AG04450 (cell line): ENCODE measurements around the gene OMD. TPM values are rescaled to one million over a fixed set of nuclear protein-coding genes. Genes with fewer than 3 reads are reported as not detected.

Source experiments
- CTCF ChIA-PET: fragments of 300-600, 350-600 bp; formaldehyde crosslinking; extraction: SDS; loops from one replicate; lab custom pipeline; 2022; ENCODE audit warnings: antibody characterized with exemption, inconsistent platforms; lab: Charles Lee
- POLR2A ChIA-PET: fragments of 350-600 bp; formaldehyde crosslinking; extraction: SDS; loops from one replicate; lab custom pipeline; 2021; ENCODE audit warnings: antibody characterized with exemption, inconsistent platforms; lab: Yijun Ruan, JAX
- DNase-seq: peaks from one replicate; pipeline ENCODE4 v3.0.0-alpha.2; 2011; ENCODE audit warnings: low read depth, low spot score
- H3K27ac ChIP-seq: one replicate; pipeline ENCODE4 v1.5.1; 2012; ENCODE audit warnings: low read depth, low read length, control low read depth
- H3K27me3 ChIP-seq: one replicate; pipeline ENCODE4 v1.6.0; 2012; ENCODE audit warnings: low read length; ENCODE audit not compliant: control insufficient read depth, insufficient read depth
- H3K4me3 ChIP-seq: 2 replicates; pipeline ENCODE4 v1.5.1; 2011; ENCODE audit warnings: mild to moderate bottlenecking, low read depth, low read length, control low read depth
- H3K9me3 ChIP-seq: 2 replicates; pipeline ENCODE4 v1.5.1; 2012; ENCODE audit warnings: low read length; ENCODE audit not compliant: control insufficient read depth, insufficient read depth
- polyA plus RNA-seq: library from polyadenylated mRNA; depleted of rRNA; stranded (reverse); fragments of >200 nt; gene quantifications from 2 replicates; pipeline ENCODE4 v1.2.3, GENCODE V29; 2011
- TF ChIP-seq, protein P1 (sequence below): IDR thresholded peaks from 2 replicates; pipeline ENCODE4 v1.5.1; 2011; ENCODE audit warnings: low read depth, low read length, control low read depth, inconsistent platforms

OMD gene
- polyA plus RNA-seq, 1 experiment: not detected

DNA sequence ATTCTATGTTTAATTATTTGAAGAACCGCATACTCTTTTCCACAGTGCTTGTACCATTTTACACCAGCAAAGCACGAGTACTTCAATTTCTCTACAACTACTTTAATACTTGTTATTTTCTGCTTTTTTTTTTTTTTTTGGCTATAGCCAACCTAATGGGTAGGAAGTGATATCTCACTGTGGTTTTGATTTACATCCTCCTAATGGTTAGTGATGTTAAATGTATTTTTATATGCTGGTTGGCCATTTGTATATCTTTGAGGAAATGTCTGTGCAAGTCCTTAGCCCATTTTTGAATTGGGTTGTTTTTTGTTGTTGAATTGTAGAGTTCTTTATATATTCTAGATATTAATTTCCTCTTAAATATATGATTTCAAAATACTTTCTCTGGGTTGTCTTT is 42.5 kb downstream of the OMD start:
- no peak overlapping the region for H3K27ac ChIP-seq
- CTCF ChIA-PET: interaction anchor here (0.6 kb wide), 1 partner anchor 241 kb away, joined by 3 read pairs; no protein-coding TSS in a partner anchor
- TF ChIP-seq, protein P1, sequence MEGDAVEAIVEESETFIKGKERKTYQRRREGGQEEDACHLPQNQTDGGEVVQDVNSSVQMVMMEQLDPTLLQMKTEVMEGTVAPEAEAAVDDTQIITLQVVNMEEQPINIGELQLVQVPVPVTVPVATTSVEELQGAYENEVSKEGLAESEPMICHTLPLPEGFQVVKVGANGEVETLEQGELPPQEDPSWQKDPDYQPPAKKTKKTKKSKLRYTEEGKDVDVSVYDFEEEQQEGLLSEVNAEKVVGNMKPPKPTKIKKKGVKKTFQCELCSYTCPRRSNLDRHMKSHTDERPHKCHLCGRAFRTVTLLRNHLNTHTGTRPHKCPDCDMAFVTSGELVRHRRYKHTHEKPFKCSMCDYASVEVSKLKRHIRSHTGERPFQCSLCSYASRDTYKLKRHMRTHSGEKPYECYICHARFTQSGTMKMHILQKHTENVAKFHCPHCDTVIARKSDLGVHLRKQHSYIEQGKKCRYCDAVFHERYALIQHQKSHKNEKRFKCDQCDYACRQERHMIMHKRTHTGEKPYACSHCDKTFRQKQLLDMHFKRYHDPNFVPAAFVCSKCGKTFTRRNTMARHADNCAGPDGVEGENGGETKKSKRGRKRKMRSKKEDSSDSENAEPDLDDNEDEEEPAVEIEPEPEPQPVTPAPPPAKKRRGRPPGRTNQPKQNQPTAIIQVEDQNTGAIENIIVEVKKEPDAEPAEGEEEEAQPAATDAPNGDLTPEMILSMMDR: no peak
- DNase-seq: no peak
- H3K4me3 ChIP-seq: no peak overlapping the region
- H3K27me3 ChIP-seq: no peaks in the 10 kb centered on the region
- POLR2A ChIA-PET: no interaction called here
- no peaks in the 10 kb centered on the region for H3K9me3 ChIP-seq

GRCh38 chr9:92380603-92381002 is 43.7 kb downstream of the OMD start:
- H3K9me3 ChIP-seq: no peaks in the 10 kb centered on the region
- H3K27ac ChIP-seq: no peak overlapping the region
- ChIA-PET CTCF (interaction anchor here (1.0 kb wide), 1 partner anchor 59 kb away, joined by 3 read pairs; no protein-coding TSS in a partner anchor), POLR2A (no interaction called here)
- TF ChIP-seq, protein P1: no peak
- H3K4me3 ChIP-seq: no peak overlapping the region
- no peak for DNase-seq
- no peaks in the 10 kb centered on the region for H3K27me3 ChIP-seq

- TF ChIP-seq, protein P1: no peak
- Histone ChIP-seq H3K4me3 (no peak overlapping the region), H3K27me3 (no peaks in the 10 kb centered on the region), H3K27ac (no peak overlapping the region), H3K9me3 (peaks cover 4% of the 10 kb centered on the region)
- CTCF ChIA-PET: interaction anchor here (1.0 kb wide), 1 partner anchor 10 kb away, joined by 3 read pairs; no protein-coding TSS in a partner anchor
- POLR2A ChIA-PET: no interaction called here
- DNase-seq: peak; percentile 7
These were observed 45.3 kb downstream of the OMD start for GRCh38 chr9:92378865-92379560.

GRCh38 chr9:92377876-92378275 is 46.4 kb downstream of the OMD start:
- H3K9me3 ChIP-seq: peaks cover 7% of the 10 kb centered on the region
- POLR2A ChIA-PET: no interaction called here

DNA sequence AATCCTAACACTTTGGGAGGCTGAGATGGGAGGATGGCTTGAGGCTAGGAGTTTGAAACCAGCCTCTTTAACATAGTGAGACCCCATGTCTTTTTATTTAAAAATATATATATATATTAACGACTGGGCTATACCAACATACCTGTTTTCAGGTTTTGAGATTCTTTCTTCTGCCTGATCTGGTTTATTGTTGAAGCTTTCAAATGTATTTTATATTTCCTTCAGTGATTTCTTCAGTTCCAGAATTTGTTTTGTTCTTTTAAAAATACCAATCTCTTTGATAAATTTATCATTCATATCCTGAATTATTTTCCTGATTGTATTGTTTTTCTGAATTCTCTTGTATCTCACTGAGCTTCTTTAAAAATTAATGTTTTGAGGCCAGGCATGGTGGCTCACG is 51.1 kb downstream of the OMD start:
- DNase-seq: no peak
- ChIA-PET CTCF (no interaction called here), POLR2A (no interaction called here)
- Histone ChIP-seq H3K9me3 (peaks cover 7% of the 10 kb centered on the region), H3K27ac (no peak overlapping the region), H3K27me3 (no peaks in the 10 kb centered on the region), H3K4me3 (no peak overlapping the region)
- TF ChIP-seq, protein P1: no peak

More at GRCh38 chr9:92377876-92378275, 46.4 kb downstream of the OMD start:
- Histone ChIP-seq H3K4me3 (no peak overlapping the region), H3K27me3 (no peaks in the 10 kb centered on the region), H3K27ac (no peak overlapping the region)
- TF ChIP-seq, protein P1: no peak
- DNase-seq: no peak
- CTCF ChIA-PET: interaction anchor here (1.2 kb wide), 1 partner anchor 27 kb away, joined by 3 read pairs; no protein-coding TSS in a partner anchor
